ENCODE data around the gene CIITA.

DNA sequence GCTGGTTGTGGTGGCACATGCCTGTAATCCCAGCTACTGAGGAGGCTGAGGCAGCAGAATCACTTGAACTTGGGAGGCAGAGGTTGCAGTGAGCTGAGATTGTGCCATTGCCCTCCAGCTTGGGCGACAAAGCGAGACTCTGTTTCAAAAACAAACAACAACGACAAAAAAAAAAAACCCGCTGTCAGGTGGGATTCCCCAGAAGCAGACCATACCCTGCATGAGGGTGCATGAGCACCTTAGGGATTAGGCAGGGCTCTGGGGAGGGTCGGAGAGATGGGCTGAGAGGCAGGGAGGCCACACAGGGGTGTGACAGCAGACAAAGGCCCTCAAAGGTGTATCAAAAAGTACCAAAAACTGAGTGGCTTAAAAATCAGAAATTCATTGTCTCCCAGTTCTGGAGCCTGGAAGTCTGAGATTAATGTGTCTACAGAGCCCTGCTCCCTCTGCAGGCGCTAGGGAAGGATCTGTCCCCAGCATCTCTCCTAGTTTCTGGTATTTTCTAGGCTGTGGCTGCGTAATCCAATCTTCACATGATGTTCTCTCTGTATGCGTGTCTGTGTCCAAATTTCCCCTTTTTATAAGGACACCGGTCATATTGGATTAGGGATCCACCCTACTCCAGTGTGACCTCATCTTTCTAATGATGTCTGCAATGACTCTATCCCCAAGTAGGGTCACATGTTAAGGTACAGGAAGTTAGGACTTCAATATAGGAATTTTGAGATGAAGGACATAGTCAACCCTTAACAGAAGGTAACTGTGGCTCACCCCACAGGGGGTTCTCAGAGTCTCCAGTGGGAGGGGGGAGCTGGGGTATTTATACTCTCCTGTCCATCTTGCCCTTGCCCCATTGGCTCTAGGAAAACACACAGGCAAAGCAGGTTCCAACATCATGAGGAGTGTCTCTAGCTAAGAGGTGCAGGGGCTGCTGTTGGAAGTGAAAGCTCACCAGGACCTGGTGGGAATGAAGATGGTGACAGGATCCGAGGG lies 44.8 kb upstream of the CIITA start:
- no peak for TF ChIP-seq POLR2A (IDR thresholded peaks at IDR 0.05)
- TF ChIP-seq, protein P1, sequence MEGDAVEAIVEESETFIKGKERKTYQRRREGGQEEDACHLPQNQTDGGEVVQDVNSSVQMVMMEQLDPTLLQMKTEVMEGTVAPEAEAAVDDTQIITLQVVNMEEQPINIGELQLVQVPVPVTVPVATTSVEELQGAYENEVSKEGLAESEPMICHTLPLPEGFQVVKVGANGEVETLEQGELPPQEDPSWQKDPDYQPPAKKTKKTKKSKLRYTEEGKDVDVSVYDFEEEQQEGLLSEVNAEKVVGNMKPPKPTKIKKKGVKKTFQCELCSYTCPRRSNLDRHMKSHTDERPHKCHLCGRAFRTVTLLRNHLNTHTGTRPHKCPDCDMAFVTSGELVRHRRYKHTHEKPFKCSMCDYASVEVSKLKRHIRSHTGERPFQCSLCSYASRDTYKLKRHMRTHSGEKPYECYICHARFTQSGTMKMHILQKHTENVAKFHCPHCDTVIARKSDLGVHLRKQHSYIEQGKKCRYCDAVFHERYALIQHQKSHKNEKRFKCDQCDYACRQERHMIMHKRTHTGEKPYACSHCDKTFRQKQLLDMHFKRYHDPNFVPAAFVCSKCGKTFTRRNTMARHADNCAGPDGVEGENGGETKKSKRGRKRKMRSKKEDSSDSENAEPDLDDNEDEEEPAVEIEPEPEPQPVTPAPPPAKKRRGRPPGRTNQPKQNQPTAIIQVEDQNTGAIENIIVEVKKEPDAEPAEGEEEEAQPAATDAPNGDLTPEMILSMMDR (IDR thresholded peaks at IDR 0.05), result no peak

Measured in lower leg skin (tissue), 3 donors.